Adipocyte (in vitro differentiated cells): ENCODE results near the gene MTARC1.
A peak's percentile ranks its signal among the peaks of the same experiment; 100 is the strongest.

Source experiments
- DNase-seq: peaks from one replicate; pipeline ENCODE4 v3.0.0-alpha.2; 2015; ENCODE audit warnings: low read depth
- H3K27me3 ChIP-seq: replicated peaks from 2 replicates; pipeline ENCODE4 v1.7.0; 2013; ENCODE audit warnings: mild to moderate bottlenecking, low read length, moderate library complexity; ENCODE audit not compliant: control insufficient read depth, insufficient read depth
- H3K36me3 ChIP-seq: 2 replicates; pipeline ENCODE4 v1.7.0; 2013; ENCODE audit warnings: low read length, mild to moderate bottlenecking, moderate library complexity; ENCODE audit not compliant: control insufficient read depth, insufficient read depth, severe bottlenecking
- H3K4me1 ChIP-seq: 2 replicates; pipeline ENCODE4 v1.7.0; 2013; ENCODE audit warnings: mild to moderate bottlenecking, low read length, moderate library complexity; ENCODE audit not compliant: control insufficient read depth, insufficient read depth
- H3K4me3 ChIP-seq: 2 replicates; pipeline ENCODE4 v1.7.0; 2013; ENCODE audit warnings: mild to moderate bottlenecking, low read length, moderate library complexity
- H3K9ac ChIP-seq: 2 replicates; pipeline ENCODE4 v1.7.0; 2013; ENCODE audit warnings: mild to moderate bottlenecking, low read length, moderate library complexity
- H3K9me3 ChIP-seq: 2 replicates; pipeline ENCODE4 v1.7.0; 2013; ENCODE audit warnings: mild to moderate bottlenecking, low read length, moderate library complexity; ENCODE audit not compliant: control insufficient read depth

Gene MTARC1

DNA sequence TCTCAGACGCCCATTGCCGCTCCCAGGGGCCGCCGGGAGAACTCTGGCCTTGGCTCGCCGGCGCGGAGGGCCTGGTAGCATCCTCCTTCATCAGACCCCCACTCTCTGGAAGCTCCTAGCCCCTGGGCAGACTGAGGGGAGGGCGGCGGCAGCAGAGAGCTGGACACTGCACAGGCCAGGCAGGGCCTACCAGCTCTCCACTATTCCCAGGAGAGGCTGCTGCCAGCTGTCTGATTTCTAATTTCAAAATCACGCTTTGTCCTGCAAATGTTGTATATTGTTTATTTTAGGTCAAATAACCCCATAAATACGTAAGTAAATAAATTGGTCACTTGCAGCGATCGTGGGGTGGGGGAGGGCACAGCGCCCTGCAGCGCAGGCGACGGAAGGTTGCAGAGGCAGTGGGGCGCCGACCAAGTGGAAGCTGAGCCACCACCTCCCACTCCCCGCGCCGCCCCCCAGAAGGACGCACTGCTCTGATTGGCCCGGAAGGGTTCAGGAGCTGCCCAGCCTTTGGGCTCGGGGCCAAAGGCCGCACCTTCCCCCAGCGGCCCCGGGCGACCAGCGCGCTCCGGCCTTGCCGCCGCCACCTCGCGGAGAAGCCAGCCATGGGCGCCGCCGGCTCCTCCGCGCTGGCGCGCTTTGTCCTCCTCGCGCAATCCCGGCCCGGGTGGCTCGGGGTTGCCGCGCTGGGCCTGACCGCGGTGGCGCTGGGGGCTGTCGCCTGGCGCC lies at the start of gene MTARC1:
Gene MTARC1, plus strand, starts transcription at position 577 of the 732 bp plus-strand sequence. Its CDS starts 32 bp downstream, at position 609.
- DNase-seq: peak; percentile 65
- Histone ChIP-seq H3K27me3 (no peaks in the 10 kb centered on the region), H3K9ac (peak within 1 kb of the TSS; percentile 82), H3K4me1 (peaks cover 42% of the 10 kb centered on the region), H3K9me3 (no peaks in the 10 kb centered on the region), H3K4me3 (peak within 1 kb of the TSS; percentile 80), H3K36me3 (peaks cover 28% of the 10 kb centered on the region)

DNA sequence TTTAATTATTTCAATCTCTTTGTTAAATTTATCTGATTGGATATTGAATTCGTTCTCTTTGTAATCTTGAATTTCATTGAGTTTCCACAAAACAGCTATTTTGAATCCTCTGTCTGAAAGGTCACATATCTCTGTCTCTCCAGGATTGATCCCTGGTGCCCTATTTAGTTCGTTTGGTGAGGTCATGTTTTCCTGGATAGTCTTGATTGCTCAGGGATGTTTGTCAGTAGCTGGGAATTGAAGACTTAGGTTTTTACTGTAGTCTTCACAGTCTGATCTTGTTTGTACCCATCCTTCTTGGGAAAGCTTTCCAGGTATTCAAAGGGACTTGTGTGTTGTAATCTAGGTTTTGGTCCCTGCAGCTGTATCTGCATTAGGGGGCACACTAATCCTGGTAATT lies 45.4 kb upstream of the MTARC1 start:
- H3K9ac ChIP-seq: no peak overlapping the region
- H3K36me3 ChIP-seq: no peaks in the 10 kb centered on the region
- no peaks in the 10 kb centered on the region for H3K9me3 ChIP-seq
- no peaks in the 10 kb centered on the region for H3K27me3 ChIP-seq
- DNase-seq: no peak
- no peaks in the 10 kb centered on the region for H3K4me1 ChIP-seq
- no peak overlapping the region for H3K4me3 ChIP-seq

DNA sequence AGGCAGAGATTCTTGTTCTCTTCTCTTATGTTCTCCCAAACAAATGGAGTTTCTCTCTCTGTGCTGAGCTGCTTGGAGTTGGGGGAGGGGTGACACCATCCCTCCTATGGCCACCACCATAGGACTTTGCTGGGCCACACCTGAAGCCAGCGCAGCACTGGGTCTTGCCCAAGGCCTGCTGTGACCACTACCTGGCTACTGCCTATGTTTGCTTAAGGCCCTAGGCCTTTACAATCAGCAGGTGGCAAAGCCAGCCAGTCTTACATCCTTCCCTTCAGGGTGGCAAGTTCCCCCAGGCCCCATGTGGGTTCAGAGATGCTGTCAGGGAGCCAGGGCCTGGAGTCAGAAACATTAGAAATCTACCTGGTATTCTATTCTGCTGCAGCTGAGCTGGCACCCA lies 44.9 kb upstream of the MTARC1 start:
- Histone ChIP-seq H3K27me3 (no peaks in the 10 kb centered on the region), H3K4me1 (no peaks in the 10 kb centered on the region), H3K36me3 (no peaks in the 10 kb centered on the region), H3K9ac (no peak overlapping the region), H3K4me3 (no peak overlapping the region), H3K9me3 (no peaks in the 10 kb centered on the region)
- no peak for DNase-seq

DNA sequence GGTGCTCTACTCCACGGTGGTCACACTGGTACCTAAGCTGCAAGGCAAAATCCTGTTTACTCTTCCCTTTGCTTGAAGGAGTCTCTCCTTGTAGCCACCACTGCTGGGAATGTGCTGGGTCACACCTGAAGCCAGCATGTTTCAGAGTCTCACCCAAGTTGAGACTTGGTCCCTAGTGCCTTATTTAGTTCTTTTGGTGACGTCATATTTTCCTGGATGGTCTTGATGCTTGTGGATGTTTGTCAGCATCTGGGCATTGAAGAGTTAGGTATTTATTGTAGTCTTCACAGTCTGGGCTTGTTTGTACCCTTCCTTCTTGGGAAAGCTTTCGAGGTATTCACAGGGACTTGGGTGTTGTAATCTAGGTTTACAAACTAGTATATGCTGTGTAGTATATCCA lies 44.2 kb upstream of the MTARC1 start:
- no peak overlapping the region for H3K4me3 ChIP-seq
- no peaks in the 10 kb centered on the region for H3K9me3 ChIP-seq
- H3K27me3 ChIP-seq: no peaks in the 10 kb centered on the region
- H3K4me1 ChIP-seq: peaks cover 4% of the 10 kb centered on the region
- no peak overlapping the region for H3K9ac ChIP-seq
- no peaks in the 10 kb centered on the region for H3K36me3 ChIP-seq
- DNase-seq: no peak

DNA sequence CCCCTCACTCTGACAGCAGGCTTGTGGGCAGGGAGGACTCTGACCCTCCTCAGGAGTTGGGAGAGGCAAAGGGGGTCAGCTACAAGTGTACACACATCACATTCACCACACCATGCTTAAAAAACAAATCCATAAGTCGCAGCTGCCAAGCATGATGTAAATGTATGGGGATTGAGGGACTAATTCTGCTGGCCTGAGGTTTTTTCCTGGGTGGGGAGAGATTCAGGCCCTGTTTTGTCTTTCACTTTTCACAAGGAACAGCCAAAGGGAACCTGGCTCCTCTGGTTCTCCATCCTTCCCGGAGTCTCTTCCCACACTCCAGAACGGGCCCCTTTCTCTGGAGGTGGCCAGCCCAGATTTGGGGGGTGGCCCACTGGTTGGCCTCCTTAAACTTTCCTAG lies 39.9 kb upstream of the MTARC1 start:
- no peak overlapping the region for H3K4me3 ChIP-seq
- no peak overlapping the region for H3K9ac ChIP-seq
- no peaks in the 10 kb centered on the region for H3K9me3 ChIP-seq
- no peak for DNase-seq
- H3K36me3 ChIP-seq: no peaks in the 10 kb centered on the region
- H3K27me3 ChIP-seq: no peaks in the 10 kb centered on the region
- peaks cover 30% of the 10 kb centered on the region for H3K4me1 ChIP-seq

DNA sequence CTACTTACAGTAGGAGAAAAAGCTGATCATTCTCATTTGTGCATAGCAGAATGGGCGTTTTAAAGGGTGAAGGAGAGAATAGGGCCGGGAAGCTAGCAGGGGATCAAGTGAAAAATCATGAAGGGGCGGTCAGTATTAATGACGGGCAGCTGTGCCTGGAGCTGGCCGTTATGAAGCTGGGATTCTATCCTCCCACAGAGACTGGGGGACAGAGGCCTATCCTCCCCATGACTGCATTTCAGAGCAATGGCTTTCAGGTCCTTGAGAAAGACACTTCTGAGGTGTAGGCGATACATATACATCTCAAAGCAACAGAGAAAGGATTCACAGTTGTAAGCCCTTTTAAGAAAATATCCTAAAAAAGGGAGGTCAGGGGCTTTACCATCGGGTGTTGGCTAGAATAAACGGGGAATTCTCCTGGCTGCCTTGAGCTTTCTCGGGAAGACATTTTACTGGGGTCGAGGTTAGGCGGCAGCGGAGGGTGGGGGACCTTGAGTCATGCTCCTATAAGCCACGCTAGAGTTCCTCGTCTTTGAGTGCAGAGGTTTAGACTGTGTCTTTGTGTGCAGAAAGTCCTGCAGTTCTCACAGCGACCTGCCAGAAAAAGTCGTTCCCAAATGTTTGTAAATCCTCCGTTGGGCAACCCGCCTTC lies 39.1 kb upstream of the MTARC1 start:
- peak overlapping the region; percentile 90 for H3K9ac ChIP-seq
- H3K4me3 ChIP-seq: peak overlapping the region; percentile 89
- no peaks in the 10 kb centered on the region for H3K9me3 ChIP-seq
- H3K36me3 ChIP-seq: no peaks in the 10 kb centered on the region
- no peak for DNase-seq
- peaks cover 30% of the 10 kb centered on the region for H3K4me1 ChIP-seq
- H3K27me3 ChIP-seq: no peaks in the 10 kb centered on the region

DNA sequence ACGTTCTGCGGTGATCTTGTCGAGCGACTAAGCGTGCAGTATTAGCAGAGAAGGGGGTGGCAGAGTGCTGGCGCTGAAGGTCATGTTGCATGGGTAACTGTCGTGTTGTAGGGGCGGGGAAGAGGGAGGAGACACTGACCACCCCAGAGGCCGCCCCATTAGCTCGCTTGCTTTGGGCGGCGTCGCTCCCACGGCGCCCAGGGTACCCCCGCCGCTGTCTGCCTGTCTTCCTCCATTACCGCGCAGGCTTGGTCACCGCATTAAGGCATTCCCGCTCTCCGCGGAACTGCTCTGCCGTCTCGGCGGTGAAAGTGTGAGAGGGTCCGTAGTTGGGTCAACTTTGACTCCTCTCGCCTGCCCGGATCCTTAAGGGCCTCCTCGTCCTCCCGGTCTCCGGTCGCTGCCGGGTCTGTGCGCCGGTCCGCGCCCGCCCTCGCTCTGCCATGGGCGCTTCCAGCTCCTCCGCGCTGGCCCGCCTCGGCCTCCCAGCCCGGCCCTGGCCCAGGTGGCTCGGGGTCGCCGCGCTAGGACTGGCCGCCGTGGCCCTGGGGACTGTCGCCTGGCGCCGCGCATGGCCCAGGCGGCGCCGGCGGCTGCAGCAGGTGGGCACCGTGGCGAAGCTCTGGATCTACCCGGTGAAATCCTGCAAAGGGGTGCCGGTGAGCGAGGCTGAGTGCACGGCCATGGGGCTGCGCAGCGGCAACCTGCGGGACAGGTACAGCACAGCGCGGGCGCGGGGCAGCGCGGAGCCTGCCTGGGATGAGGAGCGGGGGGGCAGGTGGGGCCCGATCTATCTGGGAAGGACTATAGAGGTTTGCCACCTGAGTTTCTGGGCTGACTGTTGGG lies 38.4 kb upstream of the MTARC1 start, which contains the start of gene MTARC2:
Gene MTARC2, plus strand, starts transcription at position 234 of the 846 bp plus-strand sequence. Its CDS starts 210 bp downstream, at position 444.
- peak within 1 kb of the TSS; percentile 89 for H3K4me3 ChIP-seq
- H3K36me3 ChIP-seq: no peaks in the 10 kb centered on the region
- peak; percentile 89 for DNase-seq
- peak within 1 kb of the TSS; percentile 90 for H3K9ac ChIP-seq
- H3K27me3 ChIP-seq: no peaks in the 10 kb centered on the region
- H3K4me1 ChIP-seq: peaks cover 32% of the 10 kb centered on the region
- no peaks in the 10 kb centered on the region for H3K9me3 ChIP-seq

DNA sequence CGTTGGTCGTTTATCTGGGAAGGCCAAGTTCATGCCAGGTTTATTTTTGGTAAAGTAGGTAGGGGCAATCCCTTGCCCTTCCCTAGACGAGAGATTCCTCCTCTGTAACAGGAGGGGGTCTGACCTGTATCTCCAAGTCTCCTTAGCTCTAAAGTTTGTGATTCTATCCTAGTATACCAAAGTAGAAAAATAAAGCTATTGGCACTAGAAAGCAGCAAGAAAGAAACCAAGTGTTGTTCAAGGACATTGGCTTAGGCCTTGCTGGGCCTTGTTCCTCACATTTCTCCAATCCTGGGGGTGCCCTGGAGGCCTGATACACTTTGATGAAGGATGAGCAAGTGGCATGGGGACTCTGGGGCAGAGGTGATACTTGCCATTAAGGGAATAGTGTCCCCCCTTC lies 37.8 kb upstream of the MTARC1 start:
- peak overlapping the region; percentile 89 for H3K4me3 ChIP-seq
- DNase-seq: peak; percentile 17
- H3K9ac ChIP-seq: peak overlapping the region; percentile 90
- no peaks in the 10 kb centered on the region for H3K36me3 ChIP-seq
- H3K27me3 ChIP-seq: no peaks in the 10 kb centered on the region
- H3K4me1 ChIP-seq: peaks cover 35% of the 10 kb centered on the region
- H3K9me3 ChIP-seq: no peaks in the 10 kb centered on the region

DNA sequence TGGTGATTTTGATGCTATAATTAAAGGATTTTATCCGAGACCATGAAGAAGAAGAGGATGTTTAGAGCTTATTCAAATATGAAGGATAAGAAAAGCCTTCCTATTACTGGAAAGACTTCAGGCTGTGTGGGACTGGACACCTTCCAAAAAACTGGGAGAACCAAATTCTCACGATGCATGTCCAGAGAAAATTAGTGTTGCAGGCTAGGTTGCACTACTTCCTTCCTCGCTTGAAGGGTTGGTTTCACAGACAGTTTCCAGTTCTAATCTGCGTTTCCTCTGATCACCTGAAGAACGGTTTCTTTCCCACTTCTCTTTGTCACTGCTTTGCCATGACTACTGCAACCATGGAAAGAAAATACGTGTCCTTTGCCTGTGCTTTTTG lies 36.6 kb upstream of the MTARC1 start:
- peaks cover 5% of the 10 kb centered on the region for H3K36me3 ChIP-seq
- peak; percentile 26 for DNase-seq
- H3K4me1 ChIP-seq: peaks cover 35% of the 10 kb centered on the region
- peak overlapping the region; percentile 8 for H3K9ac ChIP-seq
- no peaks in the 10 kb centered on the region for H3K27me3 ChIP-seq
- H3K9me3 ChIP-seq: no peaks in the 10 kb centered on the region
- H3K4me3 ChIP-seq: peak overlapping the region; percentile 89

DNA sequence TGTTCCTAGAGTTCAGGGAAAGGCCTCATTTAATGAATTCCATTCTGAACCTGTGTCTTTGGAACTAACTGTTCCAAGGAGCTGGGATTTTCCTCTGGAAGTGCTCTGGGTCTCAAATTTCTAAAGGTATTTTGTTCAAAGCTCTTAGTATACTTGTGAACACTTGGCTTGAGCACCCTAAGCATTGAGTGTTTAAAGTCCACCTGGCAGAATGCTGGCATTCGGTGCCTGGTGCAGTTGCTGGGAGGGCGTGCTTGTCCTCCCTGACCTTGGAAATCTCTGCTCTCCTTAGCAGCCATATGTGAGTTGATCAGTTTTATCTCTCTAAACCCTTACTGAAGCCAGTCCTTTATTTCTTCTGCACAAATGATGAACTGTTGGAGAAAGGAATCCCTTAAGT lies 35.6 kb upstream of the MTARC1 start:
- H3K27me3 ChIP-seq: no peaks in the 10 kb centered on the region
- H3K4me1 ChIP-seq: peaks cover 35% of the 10 kb centered on the region
- H3K4me3 ChIP-seq: peak overlapping the region; percentile 89
- no peaks in the 10 kb centered on the region for H3K9me3 ChIP-seq
- H3K9ac ChIP-seq: peak overlapping the region; percentile 17
- no peak for DNase-seq
- H3K36me3 ChIP-seq: peaks cover 15% of the 10 kb centered on the region
